Activated CD8-positive, alpha-beta memory T cell treated with anti-CD3 and anti-CD28 coated beads, Interleukin-2, amount 50 U/mL, for 24 hours (primary cell): ENCODE measurements around the gene KRTAP13-1.

Experiments used
- DNase-seq: peaks from one replicate; pipeline ENCODE4 v3.0.0-alpha.2; 2020; ENCODE audit errors: extremely low read depth

KRTAP13-1 gene

DNA sequence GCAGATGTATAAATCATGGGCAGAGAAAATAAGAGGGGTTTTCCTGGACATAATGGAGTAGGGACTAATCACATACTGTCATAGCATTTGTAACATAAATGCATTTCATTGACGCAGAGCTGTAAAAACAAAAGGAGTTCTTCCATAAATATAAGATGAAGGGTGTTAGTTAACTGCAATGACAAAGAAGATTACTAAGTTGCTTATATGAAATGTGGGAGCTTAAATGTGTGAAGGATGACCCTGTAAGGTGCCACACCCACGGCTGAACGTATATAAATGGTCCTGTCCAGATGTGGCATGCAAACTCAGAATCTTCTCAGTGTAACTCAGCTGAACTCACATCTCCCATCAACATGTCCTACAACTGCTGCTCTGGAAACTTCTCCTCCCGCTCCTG lies at the start of gene KRTAP13-1:
Gene KRTAP13-1 (plus strand): TSS at position 301 of the 400 bp plus-strand sequence. CDS start 56 bp downstream, at position 357.
- no peak for DNase-seq

- DNase-seq: no peak
Observed at GRCh38 chr21:30348506-30348905, 47.3 kb upstream of the KRTAP13-1 start, which contains the start of gene KRTAP23-1. KRTAP23-1 (minus strand) TSS chr21:30348606; CDS start chr21:30348606, 0 bp downstream.

- DNase-seq: no peak
Observed at GRCh38 chr21:30349572-30349971, 46.3 kb upstream of the KRTAP13-1 start.

DNA sequence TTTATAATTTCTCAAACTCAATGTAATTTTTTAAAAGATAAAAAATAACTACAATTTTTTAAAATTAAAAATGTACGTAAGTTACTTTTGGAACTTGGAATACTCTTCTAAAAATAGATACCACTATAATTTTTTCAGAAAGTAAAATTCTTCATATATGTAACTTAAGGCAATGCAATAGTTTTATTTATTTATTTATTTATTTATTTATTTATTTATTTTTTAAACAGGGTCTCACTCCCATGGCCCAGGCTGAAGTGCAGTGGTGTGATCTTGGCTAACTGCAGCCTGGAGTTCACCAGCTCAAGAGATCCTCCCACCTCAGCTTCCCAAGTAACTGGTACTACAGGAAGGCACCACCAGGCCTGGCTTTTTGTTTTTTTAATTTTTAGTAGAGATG lies 44.3 kb upstream of the KRTAP13-1 start:
- no peak for DNase-seq

DNA sequence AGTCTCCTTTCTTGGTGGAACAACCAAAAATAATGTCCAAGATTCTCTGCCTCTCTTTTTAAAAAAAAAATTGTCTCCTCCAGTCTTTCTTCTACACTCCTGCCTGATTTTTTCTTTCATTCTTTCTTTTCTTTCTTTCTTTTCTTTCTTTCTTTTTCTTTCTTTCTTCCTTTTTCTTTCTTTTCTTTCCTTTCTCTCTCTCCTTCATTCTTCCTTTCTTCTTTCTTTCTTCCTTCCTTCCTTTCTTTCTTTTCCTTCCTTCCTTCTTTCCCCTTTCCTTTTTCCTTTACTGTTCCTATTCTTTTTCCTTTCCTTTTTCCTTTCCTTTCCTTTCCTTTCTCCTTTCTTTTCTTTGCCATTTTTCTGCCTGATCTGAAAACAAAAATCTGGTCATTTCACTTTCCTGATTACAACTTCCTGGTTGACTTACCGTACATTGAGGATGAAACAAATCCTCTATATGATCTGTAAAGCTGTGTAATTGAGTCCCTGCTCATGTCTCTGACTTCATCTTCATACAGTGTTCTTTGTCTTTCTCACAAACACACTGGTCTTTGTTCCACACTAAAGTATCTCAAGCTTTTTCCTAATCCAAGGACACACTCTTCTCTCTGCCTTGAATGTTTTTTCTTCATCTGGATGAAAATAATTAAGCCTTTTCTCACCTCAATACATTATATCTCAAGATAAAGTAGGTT lies 41.4 kb upstream of the KRTAP13-1 start:
- DNase-seq: no peak

GRCh38 chr21:30355906-30356305 lies 39.9 kb upstream of the KRTAP13-1 start:
- DNase-seq: no peak

GRCh38 chr21:30372139-30372770 lies 23.6 kb upstream of the KRTAP13-1 start, which contains the start of gene KRTAP13-2:
KRTAP13-2 (minus strand) TSS chr21:30372271; CDS start chr21:30372213, 58 bp downstream.
- no peak for DNase-seq

DNA sequence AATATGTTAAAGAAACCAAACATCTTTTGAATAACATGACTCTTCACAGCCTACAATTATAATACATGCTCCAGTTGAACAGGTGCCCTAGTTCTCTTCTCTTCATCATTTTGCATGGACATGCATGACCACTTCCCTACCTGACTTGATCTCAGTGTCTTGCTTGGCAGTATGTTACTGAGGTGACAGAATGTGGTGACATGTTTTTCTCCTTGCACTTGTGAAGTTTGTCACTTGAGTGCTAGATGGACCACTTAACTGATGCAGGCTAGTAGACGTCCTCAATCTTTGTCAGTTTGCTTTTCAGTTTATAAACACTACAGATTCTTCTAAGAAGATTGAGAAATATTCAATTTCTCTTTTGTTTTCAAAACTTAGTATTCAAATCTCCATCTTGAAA lies 13.6 kb upstream of the KRTAP13-1 start:
- no peak for DNase-seq

DNA sequence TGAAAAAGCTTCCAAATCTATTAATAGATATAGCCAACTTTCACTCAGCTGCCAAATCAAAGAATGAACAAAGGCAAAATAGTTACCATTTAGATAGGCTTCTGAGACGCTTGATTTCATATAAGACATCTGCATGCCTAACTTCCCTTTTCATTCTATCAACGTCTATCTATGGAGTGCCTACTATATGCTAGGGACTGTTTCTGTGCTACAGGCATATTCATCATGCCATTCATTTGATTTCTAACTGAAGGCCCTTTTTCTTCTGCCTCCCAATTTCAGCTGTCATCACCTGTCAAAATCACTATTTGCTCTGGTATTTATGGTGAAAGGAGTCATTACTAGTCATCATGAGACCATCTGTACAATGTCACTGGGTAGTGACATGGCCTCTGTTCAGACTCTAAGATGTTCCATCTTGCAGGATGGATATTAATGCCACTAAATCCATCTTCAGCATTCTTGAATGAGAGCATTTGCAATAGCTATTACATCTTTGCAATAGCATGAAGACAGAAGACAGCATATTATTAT lies 4.3 kb upstream of the KRTAP13-1 start:
- DNase-seq: no peak

- no peak for DNase-seq
Observed at GRCh38 chr21:30408782-30409494, 13.1 kb downstream of the KRTAP13-1 start.

DNA sequence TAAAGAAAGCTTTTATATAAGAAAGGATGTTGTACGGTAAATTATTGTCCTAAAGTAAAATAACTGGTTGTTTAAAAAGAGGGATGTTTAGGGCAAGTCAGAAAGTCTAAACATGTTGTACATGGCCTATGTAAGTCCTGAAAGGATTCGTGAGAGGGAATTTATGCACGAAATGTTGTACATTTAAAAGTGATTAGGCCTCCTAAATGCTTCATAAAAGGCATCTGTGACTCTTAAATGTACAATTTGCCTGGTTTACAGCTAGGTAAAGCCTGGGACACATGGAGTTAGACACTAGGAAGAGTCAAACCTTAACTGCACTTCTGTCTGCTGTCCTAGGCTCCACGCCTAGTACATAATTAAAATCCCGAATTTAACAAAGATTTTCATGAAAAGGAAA lies 20.2 kb downstream of the KRTAP13-1 start:
- DNase-seq: no peak

GRCh38 chr21:30425826-30426225 lies 30.0 kb downstream of the KRTAP13-1 start, which contains the start of gene KRTAP13-3:
KRTAP13-3 (minus strand) TSS chr21:30425926; CDS start chr21:30425912, 14 bp downstream.
- no peak for DNase-seq

- no peak for DNase-seq
Observed at GRCh38 chr21:30426731-30427130, 30.9 kb downstream of the KRTAP13-1 start.

DNA sequence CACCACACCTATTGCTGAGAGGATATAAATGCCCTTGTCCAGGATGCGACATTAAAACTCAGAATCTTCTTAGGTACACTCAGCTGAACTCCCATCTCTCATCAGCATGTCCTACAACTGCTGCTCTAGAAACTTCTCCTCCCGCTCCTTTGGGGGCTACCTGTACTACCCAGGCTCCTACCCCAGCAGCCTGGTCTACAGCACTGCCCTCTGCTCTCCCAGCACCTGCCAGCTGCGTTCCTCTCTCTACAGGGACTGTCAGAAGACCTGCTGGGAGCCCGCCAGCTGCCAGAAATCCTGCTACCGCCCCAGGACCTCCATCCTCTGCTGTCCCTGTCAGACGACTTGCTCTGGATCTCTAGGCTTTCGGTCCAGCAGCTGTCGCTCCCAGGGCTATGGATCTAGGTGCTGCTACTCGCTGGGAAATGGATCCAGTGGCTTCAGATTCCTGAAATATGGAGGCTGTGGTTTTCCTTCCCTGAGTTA lies 34.4 kb downstream of the KRTAP13-1 start, which contains the start of gene KRTAP13-4:
Gene KRTAP13-4 (plus strand): TSS at position 51 of the 486 bp plus-strand sequence. CDS start 56 bp downstream, at position 107.
- no peak for DNase-seq

GRCh38 chr21:30434033-30434631 lies 38.3 kb downstream of the KRTAP13-1 start:
- DNase-seq: no peak

DNA sequence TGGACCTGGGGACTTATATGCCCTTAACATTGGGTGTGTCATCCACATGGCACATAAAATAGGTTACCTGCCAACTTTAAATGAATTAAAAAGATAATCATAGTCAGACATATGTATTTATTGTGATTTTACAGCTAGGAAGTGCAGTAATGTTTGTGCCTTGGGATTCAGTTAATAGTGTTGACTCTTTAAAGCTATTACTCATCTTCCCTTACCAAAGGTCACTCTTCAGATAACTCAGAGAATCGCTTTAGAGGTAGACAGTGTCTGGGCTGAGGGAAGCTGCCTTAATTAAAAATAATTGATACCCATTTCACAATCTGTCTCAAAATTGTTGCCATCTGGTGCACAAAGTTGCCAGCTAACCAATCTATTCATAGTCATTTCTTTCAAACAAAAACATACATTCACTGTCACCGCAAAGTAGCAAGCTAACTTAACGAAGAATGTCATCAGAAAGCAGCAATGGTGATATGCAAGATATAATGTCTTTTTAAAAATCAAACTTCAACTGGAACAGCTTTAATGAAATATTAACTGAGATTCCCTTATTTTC lies 41.3 kb downstream of the KRTAP13-1 start:
- DNase-seq: no peak

- no peak for DNase-seq
Observed at GRCh38 chr21:30439975-30440374, 44.1 kb downstream of the KRTAP13-1 start, which contains the start of gene KRTAP15-1. KRTAP15-1 (plus strand) TSS chr21:30440275; CDS start chr21:30440328, 53 bp downstream.

DNA sequence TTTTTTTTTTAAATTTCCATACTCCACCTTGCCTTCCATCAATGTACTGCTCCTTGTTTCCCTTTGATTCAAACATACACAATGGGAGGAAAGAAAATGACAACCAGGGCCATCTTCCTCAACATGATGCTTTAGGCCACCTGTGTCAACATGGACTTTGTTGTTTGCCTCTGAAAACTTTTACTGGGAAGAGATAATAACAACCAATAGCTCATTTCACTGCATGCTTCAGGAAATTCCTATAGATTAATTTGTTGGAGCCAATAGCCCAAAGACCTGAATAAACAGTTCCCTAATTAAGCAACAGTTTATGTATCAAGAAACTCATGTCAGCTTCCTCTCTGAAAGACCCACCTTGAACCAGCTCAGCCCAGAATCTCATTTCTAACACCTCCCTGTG lies 47.4 kb downstream of the KRTAP13-1 start:
- no peak for DNase-seq

- no peak for DNase-seq
Observed at GRCh38 chr21:30444204-30444603, 48.4 kb downstream of the KRTAP13-1 start.
